ENCODE results near the gene PSMC3. TPM values are rescaled to one million over a fixed set of nuclear protein-coding genes. Genes with fewer than 3 reads are reported as not detected.

The PSMC3 gene
- total and polyA plus RNA-seq, 2 of the 13 experiments (the other 11 are each of a cell fraction or from before 2014, with no cell fraction given) = 75.8 to 214 TPM

GRCh38 chr11:47426062-47426956 lies at the start of gene PSMC3 (continued):
- TF ChIP-seq RELA (CRISPR knock-in tag; IDR thresholded peaks at IDR 0.05) (no peak), HIVEP1 (CRISPR knock-in tag; IDR thresholded peaks at IDR 0.05) (peak; percentile 59), ZBTB2 (CRISPR knock-in tag; IDR thresholded peaks at IDR 0.05; ENCODE audit: low read depth) (peak; percentile 47; the same call in 1 of the 2 replicates), KDM5A (IDR thresholded peaks at IDR 0.05; ENCODE audit: borderline replicate concordance, low read length) (peak; percentile 99), KMT2A (CRISPR knock-in tag; IDR thresholded peaks at IDR 0.05) (peak; percentile 61; the same call in 1 of the 2 replicates), TEF (CRISPR knock-in tag; IDR thresholded peaks at IDR 0.05) (0 out of 2 replicates have a peak, but pooled peaks have one; percentile 51), ATF1 (CRISPR knock-in tag; IDR thresholded peaks at IDR 0.05) (peak; percentile 86), HOXD1 (CRISPR knock-in tag; IDR thresholded peaks at IDR 0.05) (0 out of 2 replicates have a peak, but pooled peaks have one; percentile 43), PLSCR1 (CRISPR knock-in tag; IDR thresholded peaks at IDR 0.05; ENCODE audit: borderline replicate concordance) (no peak), ZSCAN31 (CRISPR knock-in tag; IDR thresholded peaks at IDR 0.05; ENCODE audit: low read depth) (0 out of 2 replicates have a peak, but pooled peaks have one; percentile 44), E2F2 (CRISPR knock-in tag; IDR thresholded peaks at IDR 0.05; ENCODE audit: borderline replicate concordance) (no peak), ZSCAN9 (CRISPR knock-in tag; IDR thresholded peaks at IDR 0.05; ENCODE audit: borderline replicate concordance) (no peak), FOXP1 (IDR thresholded peaks at IDR 0.05) (no peak), FOXP1 (CRISPR knock-in tag; IDR thresholded peaks at IDR 0.05) (no peak), ZNF318 (CRISPR knock-in tag; IDR thresholded peaks at IDR 0.05) (peak; percentile 91), NKX3-1 (CRISPR knock-in tag; IDR thresholded peaks at IDR 0.05) (peak; percentile 88), DMAP1 (CRISPR knock-in tag; IDR thresholded peaks at IDR 0.05) (peak; percentile 86), NFYB (CRISPR knock-in tag; IDR thresholded peaks at IDR 0.05) (peak; percentile 82)
